Right cardiac atrium (tissue), 5 donors: ENCODE results near the gene NUDT14. TPM values are rescaled to one million over a fixed set of nuclear protein-coding genes. Genes with fewer than 3 reads are reported as not detected.
A peak's percentile ranks its signal among the peaks of the same experiment; 100 is the strongest.

Experiments
- ATAC-seq, 2 donors: fragments of 200-7000 bp; cut with Tn5 transposase; one replicate each; pipeline versions ENCODE4 v1.8.0 to v1.9.1; 2020; ENCODE audit warnings: moderate library complexity in 2 of 2, mild to moderate bottlenecking in 1 of 2
- DNase-seq, 3 donors: peaks; one replicate each; pipeline ENCODE4 v3.0.0-alpha.2; 2020
- H3K27ac ChIP-seq: one replicate; pipeline ENCODE4 v1.5.1; 2013; ENCODE audit warnings: mild to moderate bottlenecking, low read length, control low read depth, moderate library complexity
- H3K27me3 ChIP-seq: one replicate; pipeline ENCODE4 v1.6.1; 2013; ENCODE audit not compliant: control insufficient read depth, insufficient read depth
- H3K4me1 ChIP-seq: one replicate; pipeline ENCODE4 v1.6.1; 2013; ENCODE audit warnings: low read length; ENCODE audit not compliant: control insufficient read depth, insufficient read depth
- H3K4me3 ChIP-seq: one replicate; pipeline ENCODE4 v1.5.1; 2013; ENCODE audit warnings: low read length, control low read depth
- H3K9me3 ChIP-seq: one replicate; pipeline ENCODE4 v1.6.1; 2013; ENCODE audit warnings: low read length; ENCODE audit not compliant: control insufficient read depth
- WGBS: extraction: QIAGEN DNeasy Blood & Tissue Kit; methylation state at CpG from one replicate; pipeline ENCODE4 v1.1.7; 2013; 5-methylcytosine and 5-hydroxymethylcytosine counted together
- intact Hi-C, 4 donors: fragments of 100-400 bp; cut with DNase I; formaldehyde crosslinking; loops; one replicate each; pipeline versions ENCODE4 v1.11.0 to v1.14.0; 2022 to 2023
- polyA plus RNA-seq: library from polyadenylated mRNA; stranded (reverse); fragments of 200-250 nt; gene quantifications from one replicate; pipeline ENCODE4 v1.2.3, GENCODE V29; 2013
- total RNA-seq, 4 donors: library from RNA; stranded (reverse); fragmentation: NEBNext Ultra II Directional; extraction: Animal tissue kit (Norgen Biotek cat#: 25700); gene quantifications; one replicate each; pipeline ENCODE4 v1.2.1, GENCODE V29; 2021
- donor health status: healthy with polysubstance abuse.
- donor health status: DM: no; HTN: yes; CAD: no.
- donor health status: DM: no; HTN: no; CAD: no.
- donor health status: DM: no; HTN: yes; CAD: no; lungs with severe emphysema.
- donor health status: DM: yes; HTN: yes; CAD: no.

Gene NUDT14
- total and polyA plus RNA-seq, 5 donors = 23.9 to 35.5 (median 31.4) TPM

DNA sequence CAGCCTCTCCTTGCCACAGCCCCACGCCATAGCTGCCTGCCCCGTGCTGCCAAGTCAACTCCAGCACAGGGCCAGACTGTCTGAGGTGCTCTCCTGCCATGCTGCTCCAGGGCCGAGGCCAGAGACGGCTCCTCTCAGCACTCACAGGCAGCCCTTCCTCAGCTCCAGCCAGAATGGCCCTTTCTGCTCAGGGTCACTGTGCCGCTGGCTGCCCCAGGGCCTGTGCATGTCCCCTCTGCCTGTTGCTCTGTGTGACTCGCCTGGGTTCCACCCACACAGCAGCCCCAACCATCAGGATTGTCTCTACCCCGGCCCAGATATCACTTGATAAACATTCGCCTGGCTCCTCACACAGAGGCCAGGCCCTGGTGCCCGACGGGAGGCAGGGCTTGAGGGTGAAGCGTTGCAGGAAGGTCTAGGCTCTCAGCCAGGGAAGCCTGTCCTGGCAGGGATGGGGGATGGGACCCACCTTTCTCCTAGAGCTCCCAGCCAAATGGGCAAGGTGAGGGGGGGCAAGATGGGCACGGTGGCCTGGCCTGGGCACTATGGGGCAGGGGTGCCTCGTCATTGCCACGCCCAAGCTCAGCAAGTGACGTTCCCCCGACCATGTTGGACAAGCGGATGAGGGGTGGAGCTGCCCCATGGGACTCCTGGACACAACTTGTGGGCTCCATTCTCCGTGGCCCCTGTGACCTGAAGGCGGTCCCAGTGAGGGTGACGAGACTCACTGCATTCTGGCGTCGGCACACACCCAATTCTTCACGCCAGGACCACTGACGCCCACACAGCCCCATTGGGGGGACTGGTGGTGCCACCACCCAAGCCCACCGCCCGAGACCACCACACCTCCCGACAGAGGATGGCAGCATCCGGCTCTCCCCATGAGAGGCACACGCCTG is 39.8 kb upstream of the NUDT14 start:
- H3K4me3 ChIP-seq = no peak overlapping the region
- H3K4me1 ChIP-seq = no peaks in the 10 kb centered on the region
- 81% methylated on average over 29 of the region's 29 CpGs for WGBS
- H3K27ac ChIP-seq = no peak overlapping the region
- intact Hi-C loops = no loop called here
- H3K27me3 ChIP-seq = no peaks in the 10 kb centered on the region
- H3K9me3 ChIP-seq = no peaks in the 10 kb centered on the region
- ATAC-seq (peak; percentile 40 to 53), DNase-seq (peak; percentile 22 to 65 (median 56))

GRCh38 chr14:105219753-105220152 is 38.6 kb upstream of the NUDT14 start:
- H3K4me1 ChIP-seq = no peaks in the 10 kb centered on the region
- H3K27ac ChIP-seq = no peak overlapping the region

GRCh38 chr14:105219043-105219612 is 38.0 kb upstream of the NUDT14 start:
- intact Hi-C loops = no loop called here
- Histone ChIP-seq H3K27me3 (no peaks in the 10 kb centered on the region), H3K27ac (no peak overlapping the region), H3K9me3 (no peaks in the 10 kb centered on the region), H3K4me1 (no peaks in the 10 kb centered on the region), H3K4me3 (no peak overlapping the region)
- 91% methylated on average over 29 of the region's 29 CpGs for WGBS
- ATAC-seq = no peak
- peak in 1 of 3 donors; percentile 34 for DNase-seq

More at GRCh38 chr14:105219753-105220152, 38.6 kb upstream of the NUDT14 start:
- no peak overlapping the region for H3K4me3 ChIP-seq
- no peak for ATAC-seq
- DNase-seq = no peak
- no peaks in the 10 kb centered on the region for H3K9me3 ChIP-seq
- intact Hi-C loops = no loop called here
- 93% methylated on average over 17 of the region's 17 CpGs for WGBS
- H3K27me3 ChIP-seq = no peaks in the 10 kb centered on the region

DNA sequence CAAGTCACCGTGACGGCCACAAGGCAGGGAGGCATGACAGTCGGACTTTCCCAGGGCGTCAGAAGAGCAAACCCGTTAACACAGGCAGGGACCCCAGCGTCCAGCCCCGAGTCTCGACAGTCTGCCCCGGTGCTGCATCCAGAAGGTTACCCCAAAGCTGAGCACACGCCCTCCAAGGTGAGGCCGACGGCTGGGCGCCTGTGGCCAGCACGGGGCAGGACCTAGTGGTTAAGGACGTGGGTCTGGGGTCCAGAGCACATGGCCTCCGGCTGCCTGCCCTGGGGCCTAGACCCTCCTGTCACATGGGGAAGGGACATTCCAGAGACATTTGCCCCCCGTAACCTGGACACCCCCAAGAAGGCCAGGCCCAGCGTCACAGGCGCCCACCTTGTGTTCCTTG is 37.5 kb upstream of the NUDT14 start:
- no peak overlapping the region for H3K27ac ChIP-seq

GRCh38 chr14:105217774-105218173 is 36.7 kb upstream of the NUDT14 start:
- WGBS = 92% methylated on average over 11 of the region's 11 CpGs
- no peak for ATAC-seq
- H3K9me3 ChIP-seq = no peaks in the 10 kb centered on the region
- H3K27ac ChIP-seq = no peak overlapping the region
- intact Hi-C loops = no loop called here
- no peak overlapping the region for H3K4me3 ChIP-seq
- H3K4me1 ChIP-seq = no peaks in the 10 kb centered on the region
- H3K27me3 ChIP-seq = no peaks in the 10 kb centered on the region
- no peak for DNase-seq

More for the DNA sequence above, 37.5 kb upstream of the NUDT14 start:
- ATAC-seq = no peak
- H3K4me1 ChIP-seq = no peaks in the 10 kb centered on the region
- no peaks in the 10 kb centered on the region for H3K9me3 ChIP-seq
- DNase-seq = no peak
- no peaks in the 10 kb centered on the region for H3K27me3 ChIP-seq
- intact Hi-C loops = no loop called here
- 94% methylated on average over 19 of the region's 19 CpGs for WGBS
- H3K4me3 ChIP-seq = no peak overlapping the region

GRCh38 chr14:105216490-105217247 is 35.6 kb upstream of the NUDT14 start:
- Histone ChIP-seq H3K4me1 (no peaks in the 10 kb centered on the region), H3K9me3 (no peaks in the 10 kb centered on the region), H3K27ac (no peak overlapping the region), H3K4me3 (no peak overlapping the region), H3K27me3 (no peaks in the 10 kb centered on the region)
- DNase-seq (no peak), ATAC-seq (no peak)
- WGBS = 92% methylated on average over 30 of the region's 30 CpGs
- intact Hi-C loops = no loop called here

- ATAC-seq = no peak
- intact Hi-C loops = no loop called here
- 98% methylated on average over 3 of the region's 3 CpGs for WGBS
These were observed 34.5 kb upstream of the NUDT14 start for GRCh38 chr14:105215602-105216001.

DNA sequence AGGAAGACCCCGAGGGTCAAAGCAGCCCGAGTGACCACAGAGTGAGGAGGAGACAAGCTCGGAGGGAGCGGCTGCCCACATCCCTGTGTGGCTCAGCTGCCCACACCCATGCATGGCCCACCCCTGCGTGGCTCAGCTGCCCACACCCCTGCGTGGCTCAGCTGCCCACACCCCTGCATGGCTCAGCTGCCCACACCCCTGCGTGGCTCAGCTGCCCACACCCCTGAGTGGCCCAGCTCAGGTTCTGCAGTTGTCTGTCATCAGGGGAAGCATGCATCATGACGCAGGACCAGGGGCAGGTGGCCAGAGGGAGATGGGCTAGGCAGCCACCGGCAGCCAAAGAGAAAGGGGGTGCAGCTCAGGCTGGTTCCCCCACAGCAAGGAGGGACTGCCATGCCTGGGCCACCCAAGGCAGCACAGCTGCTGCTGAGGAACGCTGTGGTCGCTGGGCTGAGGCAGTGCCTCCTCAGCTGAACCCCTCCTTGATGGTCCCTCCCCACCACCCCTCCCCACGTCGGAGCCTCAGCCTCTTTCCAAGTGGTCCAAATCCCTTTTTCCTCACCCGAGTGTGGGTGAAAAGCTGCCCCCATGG is 33.3 kb upstream of the NUDT14 start:
- Histone ChIP-seq H3K4me3 (no peak overlapping the region), H3K27ac (no peak overlapping the region), H3K27me3 (no peaks in the 10 kb centered on the region), H3K4me1 (no peaks in the 10 kb centered on the region), H3K9me3 (no peaks in the 10 kb centered on the region)
- ATAC-seq (no peak), DNase-seq (peak in 1 of 3 donors; percentile 40)
- 91% methylated on average over 14 of the region's 14 CpGs for WGBS
- intact Hi-C loops = no loop called here

More at GRCh38 chr14:105215602-105216001, 34.5 kb upstream of the NUDT14 start:
- Histone ChIP-seq H3K27ac (no peak overlapping the region), H3K4me3 (no peak overlapping the region), H3K27me3 (no peaks in the 10 kb centered on the region), H3K9me3 (no peaks in the 10 kb centered on the region), H3K4me1 (no peaks in the 10 kb centered on the region)
- DNase-seq = no peak

- H3K9me3 ChIP-seq = no peaks in the 10 kb centered on the region
- no peak overlapping the region for H3K4me3 ChIP-seq
- DNase-seq = peak in 1 of 3 donors; percentile 13
- WGBS = 86% methylated on average over 10 of the region's 10 CpGs
- H3K27ac ChIP-seq = no peak overlapping the region
- no peaks in the 10 kb centered on the region for H3K4me1 ChIP-seq
- H3K27me3 ChIP-seq = no peaks in the 10 kb centered on the region
- no peak for ATAC-seq
- intact Hi-C loops = no loop called here
These were observed 32.2 kb upstream of the NUDT14 start for GRCh38 chr14:105213361-105213760.

GRCh38 chr14:105212541-105213300 is 31.6 kb upstream of the NUDT14 start:
- peak in 2 of 3 donors; percentile 27 to 36 for DNase-seq
- Histone ChIP-seq H3K4me3 (no peak overlapping the region), H3K9me3 (no peaks in the 10 kb centered on the region), H3K27ac (no peak overlapping the region), H3K27me3 (no peaks in the 10 kb centered on the region), H3K4me1 (no peaks in the 10 kb centered on the region)
- intact Hi-C loops = no loop called here
- WGBS = 90% methylated on average over 18 of the region's 18 CpGs
- ATAC-seq = no peak
